Fibroblast of villous mesenchyme (primary cell): ENCODE data around the gene RAPGEF1. TPM values are rescaled to one million over a fixed set of nuclear protein-coding genes. Genes with fewer than 3 reads are reported as not detected.

Experiments used
- DNase-seq: peaks from one replicate; pipeline ENCODE4 v3.0.0-alpha.2; 2010; ENCODE audit warnings: low read depth
- H3K4me3 ChIP-seq: 2 replicates; pipeline ENCODE4 v1.5.1; 2011; ENCODE audit warnings: low read depth, mild to moderate bottlenecking, low read length
- CTCF ChIP-seq: IDR thresholded peaks from 2 replicates; pipeline ENCODE4 v1.5.1; 2012; ENCODE audit warnings: low read depth, mild to moderate bottlenecking, low read length; ENCODE audit not compliant: insufficient read depth
- total RNA-seq: library from RNA; depleted of rRNA; stranded (reverse); fragments of >200 nt; gene quantifications from 2 replicates; pipeline ENCODE4 v1.2.3, GENCODE V29; 2012

The RAPGEF1 gene
- total RNA-seq, 1 donor, result 22.9 TPM

- no peak overlapping the region for H3K4me3 ChIP-seq
- DNase-seq, result peak; percentile 55
- no peak for TF ChIP-seq CTCF
Measured at GRCh38 chr9:131776473-131776872, 36.6 kb upstream of the RAPGEF1 start.

GRCh38 chr9:131776036-131776435, 36.2 kb upstream of the RAPGEF1 start:
- no peak for TF ChIP-seq CTCF
- H3K4me3 ChIP-seq, result no peak overlapping the region
- DNase-seq, result no peak

- TF ChIP-seq CTCF, result no peak
- no peak overlapping the region for H3K4me3 ChIP-seq
- no peak for DNase-seq
Measured at GRCh38 chr9:131774636-131775035, 34.8 kb upstream of the RAPGEF1 start.

GRCh38 chr9:131773911-131774379, 34.1 kb upstream of the RAPGEF1 start:
- no peak for TF ChIP-seq CTCF
- no peak overlapping the region for H3K4me3 ChIP-seq
- DNase-seq, result peak; percentile 68

GRCh38 chr9:131772940-131773339, 33.1 kb upstream of the RAPGEF1 start:
- TF ChIP-seq CTCF, result no peak
- no peak for DNase-seq
- no peak overlapping the region for H3K4me3 ChIP-seq

- H3K4me3 ChIP-seq, result no peak overlapping the region
- DNase-seq, result no peak
- no peak for TF ChIP-seq CTCF
Measured at GRCh38 chr9:131771646-131772045, 31.8 kb upstream of the RAPGEF1 start.

- DNase-seq, result no peak
- H3K4me3 ChIP-seq, result no peak overlapping the region
- no peak for TF ChIP-seq CTCF
Measured at GRCh38 chr9:131769361-131769760, 29.5 kb upstream of the RAPGEF1 start.
